ENCODE results near the gene LRRTM4.

DNA sequence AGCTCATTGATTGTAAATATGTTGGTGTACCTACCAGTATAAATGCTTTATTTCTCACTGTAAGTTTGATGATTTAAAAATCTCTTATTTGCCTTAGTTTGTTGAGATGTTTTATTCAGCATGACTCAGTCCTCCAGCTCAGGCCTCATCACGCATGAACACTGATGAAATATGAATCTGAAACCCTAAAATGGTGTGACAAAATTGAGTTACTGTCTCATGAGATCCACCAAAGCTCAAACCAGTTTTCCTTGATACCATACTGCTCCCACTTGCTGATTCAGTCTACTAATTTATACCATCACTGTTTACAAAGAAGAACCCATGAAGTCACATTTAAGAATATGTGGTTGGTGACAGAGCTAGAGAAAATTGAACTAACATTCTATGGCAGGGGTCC is 524.9 kb downstream of the LRRTM4 start:
- no peak for TF ChIP-seq EZH2 (IDR thresholded peaks at IDR 0.05; ENCODE audit: low read length)
- TF ChIP-seq, protein P1, sequence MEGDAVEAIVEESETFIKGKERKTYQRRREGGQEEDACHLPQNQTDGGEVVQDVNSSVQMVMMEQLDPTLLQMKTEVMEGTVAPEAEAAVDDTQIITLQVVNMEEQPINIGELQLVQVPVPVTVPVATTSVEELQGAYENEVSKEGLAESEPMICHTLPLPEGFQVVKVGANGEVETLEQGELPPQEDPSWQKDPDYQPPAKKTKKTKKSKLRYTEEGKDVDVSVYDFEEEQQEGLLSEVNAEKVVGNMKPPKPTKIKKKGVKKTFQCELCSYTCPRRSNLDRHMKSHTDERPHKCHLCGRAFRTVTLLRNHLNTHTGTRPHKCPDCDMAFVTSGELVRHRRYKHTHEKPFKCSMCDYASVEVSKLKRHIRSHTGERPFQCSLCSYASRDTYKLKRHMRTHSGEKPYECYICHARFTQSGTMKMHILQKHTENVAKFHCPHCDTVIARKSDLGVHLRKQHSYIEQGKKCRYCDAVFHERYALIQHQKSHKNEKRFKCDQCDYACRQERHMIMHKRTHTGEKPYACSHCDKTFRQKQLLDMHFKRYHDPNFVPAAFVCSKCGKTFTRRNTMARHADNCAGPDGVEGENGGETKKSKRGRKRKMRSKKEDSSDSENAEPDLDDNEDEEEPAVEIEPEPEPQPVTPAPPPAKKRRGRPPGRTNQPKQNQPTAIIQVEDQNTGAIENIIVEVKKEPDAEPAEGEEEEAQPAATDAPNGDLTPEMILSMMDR (optimal IDR thresholded peaks at IDR 0.05 in 1 of 3, IDR thresholded peaks at IDR 0.05 in 1 of 3, conservative IDR thresholded peaks at IDR 0.05 in 1 of 3; ENCODE audit: extremely low read depth in 1 of 3, insufficient read depth in 2 of 3, low read length in 3 of 3), result no peak
